GM08714 (cell line): Measurements from ENCODE around the gene UBA6.
"Not testable (repeated sequence)": the region's sequence is repeated elsewhere in the genome, so short reads cannot be mapped to it uniquely, and the experiment has no call there.

Experiments
- H3K4me3 ChIP-seq: fragments of 200-500 bp; sonication (Bioruptor generic); 2 replicates; pipeline ENCODE4 v1.5.1; 2014; ENCODE audit warnings: mild to moderate bottlenecking, low read length, inconsistent platforms
- ZNF274 ChIP-seq: IDR thresholded peaks from 2 replicates; pipeline ENCODE4 v1.6.1; 2012; ENCODE audit warnings: mild to moderate bottlenecking, low read depth, low read length

UBA6 gene

GRCh38 chr4:67660418-67660817, 40.5 kb downstream of the UBA6 start:
- H3K4me3 ChIP-seq, result no peak overlapping the region
- no peak for TF ChIP-seq ZNF274

GRCh38 chr4:67659065-67659464, 41.9 kb downstream of the UBA6 start:
- H3K4me3 ChIP-seq, result no peak overlapping the region
- TF ChIP-seq ZNF274, result no peak

- TF ChIP-seq ZNF274, result no peak
- no peak overlapping the region for H3K4me3 ChIP-seq
Measured at GRCh38 chr4:67658302-67658701, 42.7 kb downstream of the UBA6 start.

- H3K4me3 ChIP-seq, result no peak overlapping the region
- no peak for TF ChIP-seq ZNF274
Measured at GRCh38 chr4:67651536-67651935, 49.4 kb downstream of the UBA6 start.

GRCh38 chr4:67638136-67638535, 62.8 kb downstream of the UBA6 start:
- TF ChIP-seq ZNF274, result no peak
- no peak overlapping the region for H3K4me3 ChIP-seq

- not testable (repeated sequence) for H3K4me3 ChIP-seq
Measured at GRCh38 chr4:67636978-67637377, 64.0 kb downstream of the UBA6 start.

- no peak for TF ChIP-seq ZNF274
- H3K4me3 ChIP-seq, result no peak overlapping the region
Measured at GRCh38 chr4:67635331-67635730, 65.6 kb downstream of the UBA6 start.

- no peak overlapping the region for H3K4me3 ChIP-seq
- TF ChIP-seq ZNF274, result no peak
Measured at GRCh38 chr4:67634741-67635140, 66.2 kb downstream of the UBA6 start.

GRCh38 chr4:67632492-67632891, 68.5 kb downstream of the UBA6 start:
- TF ChIP-seq ZNF274, result no peak
- H3K4me3 ChIP-seq, result no peak overlapping the region

- no peak for TF ChIP-seq ZNF274
- no peak overlapping the region for H3K4me3 ChIP-seq
Measured at GRCh38 chr4:67624939-67625338, 76.0 kb downstream of the UBA6 start.

- H3K4me3 ChIP-seq, result no peak overlapping the region
- TF ChIP-seq ZNF274, result no peak
Measured at GRCh38 chr4:67616478-67616877, 84.5 kb downstream of the UBA6 start.

- no peak overlapping the region for H3K4me3 ChIP-seq
- TF ChIP-seq ZNF274, result no peak
Measured at GRCh38 chr4:67615119-67615518, 85.8 kb downstream of the UBA6 start.

- no peak overlapping the region for H3K4me3 ChIP-seq
- TF ChIP-seq ZNF274, result no peak
Measured at GRCh38 chr4:67614186-67614585, 86.8 kb downstream of the UBA6 start.

- H3K4me3 ChIP-seq, result no peak overlapping the region
- no peak for TF ChIP-seq ZNF274
Measured at GRCh38 chr4:67608027-67608426, 92.9 kb downstream of the UBA6 start.

- H3K4me3 ChIP-seq, result no peak overlapping the region
- no peak for TF ChIP-seq ZNF274
Measured at GRCh38 chr4:67604749-67605148, 96.2 kb downstream of the UBA6 start.

- no peak for TF ChIP-seq ZNF274
Measured at GRCh38 chr4:67604029-67604381, 97.0 kb downstream of the UBA6 start.

More at GRCh38 chr4:67604029-67604381, 97.0 kb downstream of the UBA6 start:
- H3K4me3 ChIP-seq, result no peak overlapping the region
